OCI-LY1 (cell line): Measurements from ENCODE around the gene ALDOB.

ENCODE experiments used
- EZH2 ChIP-seq: fragments of 200-600 bp; sonication (generic), shearing (Covaris generic); IDR thresholded peaks from 2 replicates; pipeline ENCODE4 v1.8.0; 2017; ENCODE audit warnings: borderline replicate concordance, mixed run types, mild to moderate bottlenecking, antibody characterized with exemption, low read length, moderate library complexity, mixed read lengths
- TF ChIP-seq, protein P1 (sequence below): fragments of 200-600 bp; sonication (generic), shearing (Covaris generic); IDR thresholded peaks from 2 replicates; pipeline ENCODE4 v1.5.1; 2017; ENCODE audit warnings: mild to moderate bottlenecking, antibody characterized with exemption, low read length, moderate library complexity, mixed read lengths

DNA sequence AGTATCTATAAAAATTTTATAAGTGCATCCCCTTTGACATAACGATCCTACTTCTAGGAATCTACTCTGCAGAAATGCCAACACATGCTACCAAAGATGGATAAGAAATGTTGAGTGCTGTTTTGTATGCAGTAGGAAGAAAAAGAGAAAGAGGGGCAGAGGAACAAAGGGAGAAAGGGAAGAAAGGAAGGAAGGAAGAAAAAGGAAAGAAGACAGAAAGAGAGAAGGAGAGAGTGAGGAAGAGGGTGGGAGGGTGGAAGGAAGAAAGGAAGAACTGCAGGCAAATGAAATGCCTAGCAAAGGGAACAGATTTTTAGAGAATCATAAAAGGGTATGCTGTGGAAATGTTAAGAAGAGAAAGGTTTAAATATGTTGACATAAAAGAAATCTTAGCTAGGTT, 48.5 kb upstream of the ALDOB start:
- TF ChIP-seq, protein P1, sequence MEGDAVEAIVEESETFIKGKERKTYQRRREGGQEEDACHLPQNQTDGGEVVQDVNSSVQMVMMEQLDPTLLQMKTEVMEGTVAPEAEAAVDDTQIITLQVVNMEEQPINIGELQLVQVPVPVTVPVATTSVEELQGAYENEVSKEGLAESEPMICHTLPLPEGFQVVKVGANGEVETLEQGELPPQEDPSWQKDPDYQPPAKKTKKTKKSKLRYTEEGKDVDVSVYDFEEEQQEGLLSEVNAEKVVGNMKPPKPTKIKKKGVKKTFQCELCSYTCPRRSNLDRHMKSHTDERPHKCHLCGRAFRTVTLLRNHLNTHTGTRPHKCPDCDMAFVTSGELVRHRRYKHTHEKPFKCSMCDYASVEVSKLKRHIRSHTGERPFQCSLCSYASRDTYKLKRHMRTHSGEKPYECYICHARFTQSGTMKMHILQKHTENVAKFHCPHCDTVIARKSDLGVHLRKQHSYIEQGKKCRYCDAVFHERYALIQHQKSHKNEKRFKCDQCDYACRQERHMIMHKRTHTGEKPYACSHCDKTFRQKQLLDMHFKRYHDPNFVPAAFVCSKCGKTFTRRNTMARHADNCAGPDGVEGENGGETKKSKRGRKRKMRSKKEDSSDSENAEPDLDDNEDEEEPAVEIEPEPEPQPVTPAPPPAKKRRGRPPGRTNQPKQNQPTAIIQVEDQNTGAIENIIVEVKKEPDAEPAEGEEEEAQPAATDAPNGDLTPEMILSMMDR, result no peak
- no peak for TF ChIP-seq EZH2
